Vagina (tissue), 2 donors: Measurements from ENCODE around the gene TNFRSF6B. TPM values are rescaled to one million over a fixed set of nuclear protein-coding genes. Genes with fewer than 3 reads are reported as not detected.

Source experiments
- DNase-seq, 2 donors: peaks; one replicate each; pipeline ENCODE4 v3.0.0-alpha.2; 2017; ENCODE audit errors: extremely low spot score in 2 of 2
- H3K27ac ChIP-seq: fragments of 200-600 bp; sonication (generic); one replicate; pipeline ENCODE4 v1.5.1; 2019
- H3K27me3 ChIP-seq: fragments of 200-600 bp; sonication (generic); one replicate; pipeline ENCODE4 v1.5.1; 2019
- H3K36me3 ChIP-seq, 2 donors: fragments of 200-600 bp; sonication (generic); one replicate each; pipeline ENCODE4 v1.5.1; 2017 to 2019
- H3K4me1 ChIP-seq: fragments of 200-600 bp; sonication (generic); one replicate; pipeline ENCODE4 v1.5.1; 2019
- H3K4me3 ChIP-seq, 2 donors: fragments of 200-600 bp; sonication (generic); 1 replicate in 1 of 2; 2 replicates in 1 of 2; pipeline ENCODE4 v1.5.1; 2016 to 2019
- H3K9me3 ChIP-seq: fragments of 200-600 bp; sonication (generic); one replicate; pipeline ENCODE4 v1.5.1; 2019
- CTCF ChIP-seq, 3 experiments: fragments of 450-650 bp in 2 of 3; fragments of 200-600 bp in 1 of 3; sonication (generic) in 1 of 3; IDR thresholded peaks; one replicate each; pipeline ENCODE4 v1.5.1; 2017 to 2019; ENCODE audit warnings: antibody characterized with exemption in 3 of 3, mild to moderate bottlenecking in 2 of 3, moderate library complexity in 2 of 3
- POLR2A ChIP-seq, 2 donors: fragments of 450-650 bp; IDR thresholded peaks; one replicate each; pipeline ENCODE4 v1.6.1; 2017; ENCODE audit warnings: antibody characterized with exemption in 2 of 2, mild to moderate bottlenecking in 2 of 2, moderate library complexity in 2 of 2
- POLR2AphosphoS5 ChIP-seq, 2 donors: sonication (generic); formaldehyde crosslinking; IDR thresholded peaks; one replicate each; pipeline ENCODE4 v1.9.0; 2017; ENCODE audit warnings: antibody characterized with exemption in 2 of 2, mild to moderate bottlenecking in 2 of 2, low read depth in 1 of 2; ENCODE audit not compliant: insufficient read depth in 1 of 2
- intact Hi-C: fragments of 100-400 bp; cut with DNase I; formaldehyde crosslinking; loops from one replicate; pipeline ENCODE4 v1.15.1; 2023
- total RNA-seq: library from RNA; depleted of rRNA; stranded (reverse); fragments of >200 nt; gene quantifications from one replicate; pipeline ENCODE4 v1.2.3, GENCODE V29; 2016

The TNFRSF6B gene
- total RNA-seq, 1 donor from 2014 or later, result 16.7 TPM

GRCh38 chr20:63691711-63692435, 4.6 kb upstream of the TNFRSF6B start:
- no peaks in the 10 kb centered on the region for H3K36me3 ChIP-seq
- no peak overlapping the region for H3K27ac ChIP-seq
- no peak overlapping the region for H3K4me3 ChIP-seq
- DNase-seq, result no peak
- H3K27me3 ChIP-seq, result no peaks in the 10 kb centered on the region
- intact Hi-C loops, result no loop called here
- peaks cover 28% of the 10 kb centered on the region for H3K4me1 ChIP-seq
- H3K9me3 ChIP-seq, result no peaks in the 10 kb centered on the region
- TF ChIP-seq CTCF (IDR thresholded peaks at IDR 0.05), result no peak
- no peak for TF ChIP-seq POLR2AphosphoS5 (IDR thresholded peaks at IDR 0.05; ENCODE audit: insufficient read depth in 1 of 2, low read depth in 1 of 2)
- TF ChIP-seq POLR2A (IDR thresholded peaks at IDR 0.05), result no peak

GRCh38 chr20:63692436-63693082, 3.9 kb upstream of the TNFRSF6B start:
- intact Hi-C loops, result no loop called here
- Histone ChIP-seq H3K27me3 (no peaks in the 10 kb centered on the region), H3K36me3 (no peaks in the 10 kb centered on the region), H3K4me1 (peaks cover 28% of the 10 kb centered on the region), H3K9me3 (no peaks in the 10 kb centered on the region), H3K4me3 (no peak overlapping the region), H3K27ac (no peak overlapping the region)
- TF ChIP-seq POLR2AphosphoS5 (IDR thresholded peaks at IDR 0.05; ENCODE audit: insufficient read depth in 1 of 2, low read depth in 1 of 2) (peak in 1 of 2 donors; percentile 12), CTCF (IDR thresholded peaks at IDR 0.05) (no peak), POLR2A (IDR thresholded peaks at IDR 0.05) (no peak)
- DNase-seq, result no peak

- Histone ChIP-seq H3K27me3 (no peaks in the 10 kb centered on the region), H3K4me1 (peaks cover 26% of the 10 kb centered on the region), H3K36me3 (no peaks in the 10 kb centered on the region), H3K27ac (no peak overlapping the region), H3K4me3 (no peak overlapping the region), H3K9me3 (no peaks in the 10 kb centered on the region)
- no peak for DNase-seq
- TF ChIP-seq CTCF (IDR thresholded peaks at IDR 0.05), result no peak
- no peak for TF ChIP-seq POLR2A (IDR thresholded peaks at IDR 0.05)
- TF ChIP-seq POLR2AphosphoS5 (IDR thresholded peaks at IDR 0.05; ENCODE audit: insufficient read depth in 1 of 2, low read depth in 1 of 2), result no peak
- intact Hi-C loops, result no loop called here
Observed at GRCh38 chr20:63693083-63693732, 3.2 kb upstream of the TNFRSF6B start.

GRCh38 chr20:63693733-63694583, 2.5 kb upstream of the TNFRSF6B start:
- Histone ChIP-seq H3K4me1 (peaks cover 33% of the 10 kb centered on the region), H3K4me3 (no peak overlapping the region), H3K27ac (no peak overlapping the region), H3K36me3 (no peaks in the 10 kb centered on the region), H3K9me3 (no peaks in the 10 kb centered on the region), H3K27me3 (no peaks in the 10 kb centered on the region)
- intact Hi-C loops, result no loop called here
- no peak for DNase-seq
- TF ChIP-seq POLR2A (IDR thresholded peaks at IDR 0.05) (no peak), POLR2AphosphoS5 (IDR thresholded peaks at IDR 0.05; ENCODE audit: insufficient read depth in 1 of 2, low read depth in 1 of 2) (no peak), CTCF (IDR thresholded peaks at IDR 0.05) (no peak)
